ENCODE results near the gene NOS2.

DNA sequence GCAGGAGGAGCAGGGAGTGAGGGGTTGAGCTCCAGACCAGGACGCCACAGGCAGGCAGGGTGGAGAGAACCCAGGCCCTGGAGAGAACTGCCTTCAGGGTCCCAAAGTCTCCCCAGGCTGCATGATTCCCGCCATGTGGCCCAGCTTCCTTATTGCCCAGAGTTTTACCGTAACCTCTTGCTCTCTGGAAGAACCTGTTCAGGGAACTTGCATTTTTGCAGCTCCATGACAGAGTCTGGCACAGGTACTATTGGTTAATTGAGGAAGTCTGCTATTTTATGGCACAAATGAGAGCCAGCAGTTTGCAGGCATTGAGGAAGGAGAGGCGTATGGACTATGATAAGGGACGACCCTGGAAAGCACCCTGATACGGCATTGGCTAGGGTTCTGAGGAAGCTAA, 11.6 kb upstream of the NOS2 start:
- no peak for TF ChIP-seq SUZ12 (IDR thresholded peaks at IDR 0.05; ENCODE audit: extremely low read depth, insufficient read depth, insufficient read length)
- no peak for TF ChIP-seq YY1 (IDR thresholded peaks at IDR 0.05; ENCODE audit: insufficient read depth, insufficient read length)
